Stimulated activated CD4-positive, alpha-beta T cell treated with anti-CD3 and anti-CD28 coated beads, Interleukin-4, amount 100 ng/mL, for 48 hours (primary cell): ENCODE measurements around the gene FAM131A.

Experiments
- DNase-seq, 2 donors: peaks; one replicate each; pipeline ENCODE4 v3.0.0-alpha.2; 2020; ENCODE audit warnings: low read depth in 2 of 2

Gene FAM131A, protein sequence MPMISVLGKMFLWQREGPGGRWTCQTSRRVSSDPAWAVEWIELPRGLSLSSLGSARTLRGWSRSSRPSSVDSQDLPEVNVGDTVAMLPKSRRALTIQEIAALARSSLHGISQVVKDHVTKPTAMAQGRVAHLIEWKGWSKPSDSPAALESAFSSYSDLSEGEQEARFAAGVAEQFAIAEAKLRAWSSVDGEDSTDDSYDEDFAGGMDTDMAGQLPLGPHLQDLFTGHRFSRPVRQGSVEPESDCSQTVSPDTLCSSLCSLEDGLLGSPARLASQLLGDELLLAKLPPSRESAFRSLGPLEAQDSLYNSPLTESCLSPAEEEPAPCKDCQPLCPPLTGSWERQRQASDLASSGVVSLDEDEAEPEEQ

GRCh38 chr3:184337399-184337714 lies at the start of gene FAM131A:
Gene FAM131A, plus strand, starts transcription at chr3:184337600. Its CDS starts 31 bp downstream, at chr3:184337631.
- no peak for DNase-seq

- DNase-seq: peak; percentile 58 to 66
These were observed 47.9 kb upstream of the FAM131A start for GRCh38 chr3:184289426-184289938.

DNA sequence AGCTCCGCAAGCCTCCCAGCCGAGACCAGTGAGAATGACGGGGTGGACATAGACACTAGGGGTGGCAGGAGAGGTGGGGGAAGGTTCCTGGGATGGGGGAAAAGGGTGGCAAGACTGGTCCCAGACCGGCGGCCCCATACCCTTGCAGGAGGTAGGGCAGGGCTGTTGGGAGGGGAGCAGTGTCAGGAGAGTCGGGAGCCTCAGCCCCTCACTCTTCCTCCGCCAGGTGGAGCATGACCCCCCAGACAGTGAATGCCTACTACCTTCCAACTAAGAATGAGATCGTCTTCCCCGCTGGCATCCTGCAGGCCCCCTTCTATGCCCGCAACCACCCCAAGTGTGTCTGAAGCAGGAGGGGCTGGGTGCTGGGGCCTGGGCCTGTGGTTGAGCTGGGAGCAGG lies 47.1 kb upstream of the FAM131A start:
- DNase-seq: no peak

DNA sequence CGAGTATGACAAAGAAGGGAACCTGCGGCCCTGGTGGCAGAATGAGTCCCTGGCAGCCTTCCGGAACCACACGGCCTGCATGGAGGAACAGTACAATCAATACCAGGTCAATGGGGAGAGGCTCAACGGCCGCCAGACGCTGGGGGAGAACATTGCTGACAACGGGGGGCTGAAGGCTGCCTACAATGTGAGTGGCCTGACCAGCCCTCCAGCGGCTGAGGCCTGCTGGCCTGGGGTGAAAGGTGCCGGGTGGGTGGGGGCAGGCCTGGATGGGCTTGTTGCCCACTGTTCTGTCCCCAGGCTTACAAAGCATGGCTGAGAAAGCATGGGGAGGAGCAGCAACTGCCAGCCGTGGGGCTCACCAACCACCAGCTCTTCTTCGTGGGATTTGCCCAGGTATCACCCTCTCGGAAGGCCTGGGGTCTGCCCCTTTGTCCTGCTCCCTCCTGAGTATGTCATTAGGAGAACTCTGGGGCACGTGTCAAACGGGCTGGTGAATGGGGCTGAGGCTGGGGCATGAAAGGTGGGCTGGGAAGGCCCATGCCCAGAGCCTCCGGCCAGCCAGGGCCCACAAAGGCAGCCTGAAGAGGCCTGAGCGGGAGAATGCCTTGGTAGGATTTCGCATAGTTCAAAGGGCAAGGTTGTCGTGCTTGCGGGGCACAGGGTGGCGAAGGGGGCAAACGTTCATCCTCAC lies 46.2 kb upstream of the FAM131A start:
- no peak for DNase-seq

DNA sequence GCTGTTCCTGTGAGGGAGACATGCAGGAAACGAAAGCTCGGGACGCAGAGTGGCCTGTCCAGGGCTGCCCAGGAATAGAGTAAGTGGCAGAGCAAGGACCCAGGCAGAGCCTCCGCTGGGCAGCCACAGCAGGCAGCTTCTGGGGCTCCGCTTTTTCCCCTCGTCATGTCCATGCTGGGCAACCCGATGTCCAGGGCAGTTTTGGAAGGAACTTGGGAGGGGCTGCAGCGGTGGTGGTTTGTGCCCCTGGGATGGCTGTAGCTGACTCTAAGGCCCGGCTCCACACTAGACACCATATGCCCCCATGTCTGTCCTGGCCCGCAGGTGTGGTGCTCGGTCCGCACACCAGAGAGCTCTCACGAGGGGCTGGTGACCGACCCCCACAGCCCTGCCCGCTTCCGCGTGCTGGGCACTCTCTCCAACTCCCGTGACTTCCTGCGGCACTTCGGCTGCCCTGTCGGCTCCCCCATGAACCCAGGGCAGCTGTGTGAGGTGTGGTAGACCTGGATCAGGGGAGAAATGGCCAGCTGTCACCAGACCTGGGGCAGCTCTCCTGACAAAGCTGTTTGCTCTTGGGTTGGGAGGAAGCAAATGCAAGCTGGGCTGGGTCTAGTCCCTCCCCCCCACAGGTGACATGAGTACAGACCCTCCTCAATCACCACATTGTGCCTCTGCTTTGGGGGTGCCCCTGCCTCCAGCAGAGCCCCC lies 45.5 kb upstream of the FAM131A start:
- no peak for DNase-seq

DNA sequence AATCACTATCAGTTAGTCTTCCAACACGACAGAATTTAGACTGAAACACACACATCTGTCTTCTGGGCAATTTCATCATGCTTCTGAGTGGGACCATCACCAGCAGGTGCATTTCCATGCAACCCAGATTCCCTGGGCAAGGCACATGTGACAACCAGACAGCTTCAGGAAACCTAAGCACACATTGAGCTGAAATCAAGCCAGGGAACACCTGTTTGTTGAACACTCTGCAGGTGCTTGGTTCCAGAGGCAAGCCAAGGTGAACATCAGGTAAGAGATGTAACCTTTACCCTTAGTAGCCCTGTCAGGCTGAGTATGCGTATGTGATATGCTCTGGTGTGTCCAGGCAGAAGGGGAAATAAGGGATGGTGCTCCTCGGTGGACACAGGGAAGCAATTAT lies 41.6 kb upstream of the FAM131A start:
- no peak for DNase-seq

- DNase-seq: no peak
These were observed 40.8 kb upstream of the FAM131A start for GRCh38 chr3:184296616-184297015.

GRCh38 chr3:184298759-184299487 lies 38.5 kb upstream of the FAM131A start, which contains the start of gene PSMD2:
Gene PSMD2, plus strand, starts transcription at chr3:184299241. Its CDS starts 26 bp downstream, at chr3:184299267.
- peak; percentile 98 to 99 for DNase-seq

DNA sequence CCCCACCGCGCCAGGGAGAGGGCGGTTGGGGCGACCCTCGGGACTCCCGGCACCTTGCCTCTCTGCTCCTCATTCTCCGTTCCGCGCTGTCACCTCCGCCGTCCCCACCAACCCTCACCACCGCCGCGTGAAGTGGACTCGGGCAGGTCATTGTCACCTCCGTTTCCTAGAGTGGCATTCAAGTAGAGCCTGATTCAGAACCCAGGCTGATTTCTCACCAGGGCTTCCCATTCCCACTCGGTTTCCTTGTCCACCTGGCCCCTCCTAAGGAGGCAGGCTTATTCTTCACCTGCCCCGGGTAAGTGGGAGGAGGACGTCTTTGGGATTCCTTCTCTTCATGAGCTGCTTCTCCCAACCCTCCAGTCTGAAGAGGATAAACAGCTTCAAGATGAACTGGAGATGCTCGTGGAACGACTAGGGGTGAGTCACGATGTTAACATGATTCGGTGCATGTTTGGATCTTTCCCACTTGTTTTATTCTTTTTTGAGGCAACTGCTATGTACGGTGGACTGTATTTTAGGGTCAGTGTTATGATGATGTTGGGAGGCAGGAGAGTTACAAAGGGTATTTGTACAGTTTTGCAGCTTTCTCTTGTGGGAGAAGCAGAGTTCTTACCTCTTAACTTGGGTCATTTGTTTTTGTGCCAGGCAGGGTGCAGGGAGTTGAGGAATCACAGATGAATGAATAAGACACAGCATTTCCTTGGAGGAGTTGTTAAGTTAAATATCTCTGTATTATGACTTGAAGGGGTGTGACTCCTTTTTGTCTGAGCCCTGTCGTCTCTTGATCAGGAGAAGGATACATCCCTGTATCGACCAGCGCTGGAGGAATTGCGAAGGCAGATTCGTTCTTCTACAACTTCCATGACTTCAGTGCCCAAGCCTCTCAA lies 37.7 kb upstream of the FAM131A start:
- DNase-seq: no peak

- no peak for DNase-seq
These were observed 37.1 kb upstream of the FAM131A start for GRCh38 chr3:184300378-184300720.

GRCh38 chr3:184305577-184305976 lies 31.8 kb upstream of the FAM131A start:
- no peak for DNase-seq

DNA sequence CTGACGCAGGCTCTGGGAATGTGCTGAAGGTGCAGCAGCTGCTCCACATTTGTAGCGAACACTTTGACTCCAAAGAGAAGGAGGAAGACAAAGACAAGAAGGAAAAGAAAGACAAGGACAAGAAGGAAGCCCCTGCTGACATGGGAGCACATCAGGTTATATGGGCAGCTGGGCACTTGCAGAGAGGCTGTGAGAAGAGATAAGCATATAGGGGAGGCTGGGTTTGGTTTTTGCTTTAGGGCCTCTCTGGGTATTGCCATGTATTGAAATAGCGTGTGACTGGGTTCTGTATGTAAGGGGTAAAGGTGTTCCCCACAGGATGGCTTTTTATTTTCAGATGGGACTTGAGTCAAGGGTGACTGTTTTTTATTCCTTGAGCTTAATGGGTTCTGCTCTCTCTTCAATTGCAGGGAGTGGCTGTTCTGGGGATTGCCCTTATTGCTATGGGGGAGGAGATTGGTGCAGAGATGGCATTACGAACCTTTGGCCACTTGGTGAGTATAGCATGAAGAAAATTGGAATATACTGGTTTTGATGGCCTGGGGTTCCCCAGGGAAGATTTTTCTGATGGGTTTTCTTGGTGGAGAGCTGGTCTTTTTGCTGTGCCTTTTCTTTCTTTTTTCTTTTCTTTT lies 30.9 kb upstream of the FAM131A start:
- DNase-seq: no peak

DNA sequence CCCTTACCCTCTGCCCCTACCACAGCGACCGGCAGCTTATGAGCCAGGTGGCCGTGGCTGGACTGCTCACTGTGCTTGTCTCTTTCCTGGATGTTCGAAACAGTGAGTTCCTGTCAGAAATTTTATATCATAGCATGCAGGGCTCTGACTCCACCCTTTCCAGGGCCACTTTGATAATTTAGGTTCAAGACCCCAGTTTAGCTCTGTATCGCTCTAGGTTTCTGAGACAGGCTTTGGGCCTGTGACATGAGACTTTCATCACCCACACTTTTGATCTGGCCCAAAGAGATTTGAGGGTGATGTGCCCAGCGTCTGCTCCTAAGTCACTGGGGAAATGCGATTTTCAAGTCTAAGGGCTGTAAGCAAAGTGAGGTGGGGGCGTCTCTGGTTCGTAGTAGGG lies 29.5 kb upstream of the FAM131A start:
- DNase-seq: no peak

- no peak for DNase-seq
These were observed 28.7 kb upstream of the FAM131A start for GRCh38 chr3:184308744-184309143.

DNA sequence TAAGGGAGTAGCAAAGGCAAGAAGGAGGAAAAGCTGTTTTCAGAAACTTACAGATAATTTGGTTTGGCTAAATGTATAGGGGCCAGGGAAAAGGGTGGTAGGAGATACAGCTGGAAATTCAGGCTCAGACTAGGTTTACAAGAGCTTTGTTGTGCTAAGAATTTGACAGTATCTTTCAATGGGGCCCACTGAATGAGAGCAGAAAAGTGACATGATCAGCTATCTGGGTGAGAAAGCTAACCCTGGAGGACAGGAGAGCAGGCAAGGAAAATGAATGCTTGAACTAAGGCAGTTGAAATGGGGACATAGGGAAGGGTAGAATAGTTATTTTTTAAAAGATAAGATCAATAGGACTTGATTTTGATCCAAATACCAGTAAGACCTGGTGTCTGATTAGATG lies 25.8 kb upstream of the FAM131A start:
- DNase-seq: no peak

GRCh38 chr3:184314363-184314699 lies 23.1 kb upstream of the FAM131A start, which contains the start of gene EIF4G1:
Gene EIF4G1, plus strand, starts transcription at chr3:184314606. Its CDS starts 1,191 bp downstream, at chr3:184315797.
- peak; percentile 87 to 90 for DNase-seq

- DNase-seq: peak; percentile 37 to 44
These were observed 22.5 kb upstream of the FAM131A start for GRCh38 chr3:184314700-184315542.

- DNase-seq: no peak
These were observed 21.9 kb upstream of the FAM131A start for GRCh38 chr3:184315543-184315867.

DNA sequence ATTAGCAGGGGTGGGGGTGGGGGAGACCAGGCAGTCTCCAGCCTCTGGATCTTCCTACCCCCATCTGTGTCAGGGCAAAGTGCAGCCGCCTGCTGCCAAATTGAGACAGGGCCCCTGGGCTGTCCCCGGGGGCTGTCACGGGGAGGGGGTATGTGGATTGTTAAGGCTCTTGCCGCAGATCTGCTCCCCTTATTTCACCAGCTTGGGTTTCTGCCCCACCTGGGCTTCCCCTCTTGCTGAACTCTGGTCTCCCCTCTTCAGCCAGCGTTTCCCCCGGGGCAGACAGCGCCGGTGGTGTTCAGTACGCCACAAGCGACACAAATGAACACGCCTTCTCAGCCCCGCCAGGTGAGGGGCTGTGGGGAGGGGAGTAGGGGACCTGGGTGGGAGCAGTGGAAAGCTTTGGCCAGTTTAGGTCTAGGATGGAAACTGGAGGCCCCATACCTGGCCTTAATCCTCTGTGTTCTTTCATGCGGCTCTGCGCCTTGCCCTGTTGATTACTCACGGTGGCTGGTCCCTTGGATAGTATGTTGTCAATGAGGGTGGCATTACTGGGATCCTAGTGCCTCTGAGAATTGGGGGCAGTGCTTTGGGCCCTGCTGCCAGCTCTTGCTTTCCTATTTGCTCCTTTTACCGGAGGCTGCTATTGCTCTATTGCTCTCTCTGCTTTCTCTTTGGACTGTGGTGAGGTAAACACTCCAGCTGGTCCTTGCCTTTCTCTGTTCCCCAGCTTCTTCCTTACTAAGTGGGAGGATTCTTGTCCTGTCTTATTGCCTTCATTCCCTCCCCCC lies 21.3 kb upstream of the FAM131A start:
- DNase-seq: no peak
